ENCODE measurements around the gene ADGRE1.

The ADGRE1 gene

DNA sequence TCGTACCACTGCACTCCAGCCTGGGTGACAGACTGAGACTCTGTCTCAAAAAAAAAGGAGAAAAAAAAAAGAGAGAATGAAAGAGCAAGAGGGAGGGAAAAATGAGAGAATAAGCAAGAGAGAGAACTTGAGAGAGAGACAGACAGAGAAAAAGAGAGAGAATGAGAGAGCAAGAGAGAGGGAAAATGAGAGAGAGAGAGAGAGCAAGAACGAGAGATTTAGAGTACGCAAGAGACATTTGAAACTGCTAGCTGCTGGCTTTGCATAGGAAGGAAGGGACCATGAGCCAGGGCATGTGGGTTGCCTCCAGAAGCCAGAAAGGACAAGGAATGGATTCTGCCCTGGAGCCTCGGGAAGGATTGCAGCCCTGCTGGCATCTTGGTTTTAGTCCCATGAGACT lies 9.6 kb upstream of the ADGRE1 start:
- DNase-seq (ENCODE audit: low read depth), result no peak

DNA sequence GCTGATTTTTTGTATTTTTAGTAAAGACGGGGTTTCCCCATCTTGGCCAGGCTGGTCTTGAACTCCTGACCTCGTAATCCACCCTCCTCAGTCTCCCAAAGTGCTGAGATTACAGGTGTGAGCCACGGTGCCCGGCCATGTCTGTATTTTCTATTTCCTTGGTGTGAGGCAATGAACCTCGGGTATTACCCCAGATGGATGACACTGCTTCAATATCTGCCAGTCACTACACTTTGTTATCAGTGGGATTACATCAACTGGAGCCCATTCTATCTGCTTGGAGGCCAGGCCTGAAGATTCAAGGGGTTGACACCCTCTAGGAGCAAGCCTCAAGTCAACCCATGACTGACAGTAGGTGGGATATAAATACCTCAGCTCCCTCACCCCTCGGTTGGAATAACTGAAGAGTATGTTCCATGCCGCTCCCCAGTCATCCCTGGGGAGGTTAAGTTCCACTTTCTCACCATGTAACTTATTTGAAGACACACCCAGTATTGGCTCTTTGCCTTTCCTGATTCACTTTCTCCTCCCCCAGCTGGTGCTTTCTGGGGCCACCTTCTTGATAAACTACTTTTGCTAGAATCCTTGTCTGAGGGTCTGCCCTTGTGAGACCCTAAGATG lies 992 bp upstream of the ADGRE1 start:
- no peak for DNase-seq (ENCODE audit: low read depth)

DNA sequence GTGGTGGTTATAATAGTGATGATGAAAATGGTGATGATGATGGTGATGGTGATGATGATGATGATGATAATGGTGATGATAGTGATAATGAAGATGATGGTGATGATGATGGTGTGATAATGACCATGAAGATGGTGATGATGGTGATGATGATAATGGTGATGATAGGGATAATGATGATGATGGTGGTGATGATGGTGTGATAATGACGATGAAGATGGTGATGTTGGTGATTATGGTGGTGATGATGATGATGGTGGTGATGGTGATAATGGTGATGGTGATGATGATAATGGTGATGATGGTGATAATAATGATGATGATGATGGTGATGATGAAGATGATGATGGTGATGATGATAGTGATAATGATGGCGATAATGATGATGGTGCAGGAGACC lies 1.6 kb downstream of the ADGRE1 start:
- no peak for DNase-seq (ENCODE audit: low read depth)

DNA sequence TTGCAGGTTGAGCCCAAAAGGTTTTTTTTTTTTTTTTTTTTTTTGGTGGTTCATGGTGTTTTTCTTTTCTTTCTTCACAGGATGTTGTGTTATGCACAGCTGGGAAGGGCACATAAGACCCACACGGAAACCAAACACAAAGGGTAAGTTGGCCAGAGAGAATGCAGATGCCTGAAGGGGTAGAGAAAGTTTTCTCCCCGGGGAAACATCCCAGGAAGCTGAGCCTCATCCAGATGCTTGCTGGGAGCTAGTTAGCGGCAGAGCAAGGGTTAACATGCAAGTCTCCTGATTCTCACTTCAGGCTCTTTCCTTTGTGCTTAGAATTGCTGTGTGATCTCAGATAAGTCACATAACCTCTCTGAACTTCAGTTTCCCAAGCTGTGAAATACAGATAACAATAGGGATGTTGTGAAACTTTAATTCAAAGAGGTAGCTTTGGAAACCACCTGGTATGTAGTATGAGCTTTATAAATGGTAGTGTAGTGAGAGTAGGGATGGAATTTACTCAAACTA lies 3.1 kb downstream of the ADGRE1 start:
- no peak for DNase-seq (ENCODE audit: low read depth)

DNA sequence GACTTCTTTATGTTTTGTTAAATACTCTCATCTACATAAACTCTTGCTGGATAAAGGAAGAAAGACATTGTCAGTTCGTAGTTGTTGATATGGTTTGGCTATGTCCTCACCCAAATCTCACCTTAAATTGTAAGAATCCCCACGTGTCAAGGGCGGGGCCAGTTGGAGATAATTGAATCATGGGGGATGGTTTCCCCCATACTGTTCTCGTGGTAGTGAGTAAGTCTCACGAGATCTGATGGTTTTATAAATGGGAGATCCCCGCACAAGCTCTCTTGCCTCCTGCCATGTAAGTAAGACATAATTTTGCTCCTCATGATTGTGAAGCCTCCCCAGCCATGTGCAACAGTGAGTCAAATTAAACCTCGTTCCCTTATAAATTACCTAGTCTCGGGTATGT lies 3.6 kb downstream of the ADGRE1 start:
- no peak for DNase-seq (ENCODE audit: low read depth)

- no peak for DNase-seq (ENCODE audit: low read depth)
Observed at GRCh38 chr19:6891761-6892385, 4.5 kb downstream of the ADGRE1 start.

DNA sequence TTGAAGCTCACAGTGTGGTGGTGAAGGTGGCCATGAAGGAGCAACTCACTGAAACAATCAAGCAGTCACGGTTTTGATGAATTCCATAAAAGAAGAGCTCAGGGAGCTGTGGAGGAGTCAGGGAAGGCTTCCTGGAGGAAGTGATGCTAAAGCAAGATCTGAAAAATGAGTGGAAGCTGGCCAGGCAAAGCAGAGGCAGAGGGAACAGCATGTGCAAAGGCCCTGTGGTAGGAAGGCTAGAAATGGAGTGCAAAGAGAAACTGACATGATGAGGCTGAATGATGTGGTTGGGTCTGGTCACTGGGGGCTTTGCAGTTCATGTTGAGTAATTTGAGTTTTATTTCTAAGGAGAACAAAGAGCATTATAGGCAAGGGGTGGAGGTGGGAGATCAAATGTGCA lies 6.9 kb downstream of the ADGRE1 start:
- no peak for DNase-seq (ENCODE audit: low read depth)

DNA sequence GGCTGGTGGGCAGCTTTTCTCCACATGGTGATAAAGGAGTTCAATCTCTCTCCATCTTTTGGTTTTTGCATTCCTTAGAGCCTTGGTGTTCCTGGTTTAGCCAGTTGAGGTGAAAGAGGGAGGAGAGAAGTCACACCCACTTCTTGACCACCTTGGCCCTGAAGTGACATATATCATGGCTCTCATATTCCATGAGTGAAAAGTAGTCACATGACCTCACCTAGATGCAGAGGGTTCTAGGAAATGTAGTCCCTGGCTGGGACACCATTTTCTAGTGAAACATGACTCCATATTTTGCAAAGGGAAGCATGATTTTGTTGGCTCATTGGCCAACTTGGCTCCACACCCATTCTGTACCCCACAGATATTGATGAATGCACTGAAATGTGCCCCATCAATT lies 16.1 kb downstream of the ADGRE1 start:
- DNase-seq (ENCODE audit: low read depth), result no peak

DNA sequence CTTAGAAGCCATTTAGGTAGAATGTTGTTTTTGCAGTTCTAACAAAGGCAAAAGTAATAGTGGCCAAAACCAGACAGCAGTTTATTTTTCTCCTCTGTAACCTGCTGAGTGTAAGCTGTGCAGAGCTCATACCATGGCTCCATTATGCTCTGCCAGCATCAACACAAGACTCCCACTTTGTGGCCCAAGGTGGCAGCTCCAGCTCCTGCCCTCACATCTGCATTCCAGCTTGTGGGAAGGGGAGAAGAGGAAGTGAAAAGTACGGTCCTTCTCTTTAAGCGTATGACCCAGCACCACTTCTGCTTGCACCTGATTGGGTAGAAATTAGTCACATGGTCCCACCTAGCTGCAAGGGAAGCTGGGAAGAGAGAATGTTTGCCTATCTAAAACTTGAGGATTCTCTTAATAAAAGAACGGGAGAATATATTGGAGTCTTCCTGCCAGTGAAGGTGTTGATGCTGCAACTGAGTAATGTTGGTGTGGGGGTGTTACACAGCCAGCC lies 19.2 kb downstream of the ADGRE1 start:
- no peak for DNase-seq (ENCODE audit: low read depth)

GRCh38 chr19:6911523-6911922 lies 24.1 kb downstream of the ADGRE1 start:
- no peak for DNase-seq (ENCODE audit: low read depth)

GRCh38 chr19:6914321-6914720 lies 26.9 kb downstream of the ADGRE1 start:
- no peak for DNase-seq (ENCODE audit: low read depth)

- no peak for DNase-seq (ENCODE audit: low read depth)
Observed at GRCh38 chr19:6916952-6917351, 29.6 kb downstream of the ADGRE1 start.

- no peak for DNase-seq (ENCODE audit: low read depth)
Observed at GRCh38 chr19:6925386-6925785, 38.0 kb downstream of the ADGRE1 start.

DNA sequence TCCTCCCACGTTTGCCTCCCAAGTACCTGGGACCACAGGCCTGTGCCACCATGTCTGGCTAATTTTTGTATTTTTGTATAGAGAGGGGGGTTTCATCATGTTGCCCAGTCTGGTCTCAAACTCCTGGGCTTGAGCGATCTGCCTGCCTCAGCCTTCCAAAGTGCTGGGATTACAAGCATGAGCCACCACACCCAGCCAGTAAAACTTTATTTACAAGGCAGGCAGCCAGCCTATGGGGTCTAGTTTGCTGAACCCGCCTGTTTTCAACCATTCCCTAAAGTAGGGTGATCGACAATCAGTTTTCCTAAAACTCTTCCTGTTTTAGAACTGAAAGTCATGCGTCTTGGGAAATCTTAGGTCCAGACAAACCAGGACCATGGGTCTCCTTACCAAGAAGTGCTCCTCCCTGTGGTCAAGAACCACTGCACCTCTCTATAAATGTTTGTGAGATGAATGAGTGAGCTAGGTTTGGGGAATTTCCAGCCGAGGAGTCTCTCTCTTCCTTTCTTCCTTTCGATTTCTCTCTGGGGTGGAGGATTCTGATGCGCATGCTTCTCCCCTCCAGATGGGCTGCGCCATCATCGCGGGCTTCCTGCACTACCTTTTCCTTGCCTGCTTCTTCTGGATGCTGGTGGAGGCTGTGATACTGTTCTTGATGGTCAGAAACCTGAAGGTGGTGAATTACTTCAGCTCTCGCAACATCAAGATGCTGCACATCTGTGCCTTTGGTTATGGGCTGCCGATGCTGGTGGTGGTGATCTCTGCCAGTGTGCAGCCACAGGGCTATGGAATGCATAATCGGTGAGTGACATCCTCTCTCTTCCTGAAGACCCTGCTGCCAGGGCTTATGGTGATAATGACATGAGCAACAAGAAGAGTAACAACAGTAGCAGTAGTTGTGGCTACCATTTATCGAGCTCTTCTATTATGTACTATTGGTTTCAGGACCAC lies 38.7 kb downstream of the ADGRE1 start:
- DNase-seq (ENCODE audit: low read depth), result no peak

DNA sequence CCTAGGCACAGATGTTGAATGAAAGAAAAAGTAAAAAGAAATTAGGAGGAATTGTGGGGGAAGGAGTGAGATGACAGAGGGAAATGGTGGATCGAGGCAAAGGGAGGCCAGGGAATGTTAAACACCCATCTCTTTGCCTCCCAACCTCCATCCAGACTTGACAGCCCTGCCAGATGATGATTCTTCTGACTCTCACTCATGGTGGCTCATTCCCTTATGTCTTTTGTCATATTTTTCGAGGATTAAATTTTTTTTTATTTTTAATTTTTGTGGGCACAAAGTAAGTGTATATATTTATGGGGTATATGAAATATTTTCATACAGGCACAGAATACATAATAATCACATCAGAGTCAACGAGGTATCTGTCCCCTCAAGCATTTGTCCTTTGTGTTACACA lies 42.8 kb downstream of the ADGRE1 start:
- no peak for DNase-seq (ENCODE audit: low read depth)

DNA sequence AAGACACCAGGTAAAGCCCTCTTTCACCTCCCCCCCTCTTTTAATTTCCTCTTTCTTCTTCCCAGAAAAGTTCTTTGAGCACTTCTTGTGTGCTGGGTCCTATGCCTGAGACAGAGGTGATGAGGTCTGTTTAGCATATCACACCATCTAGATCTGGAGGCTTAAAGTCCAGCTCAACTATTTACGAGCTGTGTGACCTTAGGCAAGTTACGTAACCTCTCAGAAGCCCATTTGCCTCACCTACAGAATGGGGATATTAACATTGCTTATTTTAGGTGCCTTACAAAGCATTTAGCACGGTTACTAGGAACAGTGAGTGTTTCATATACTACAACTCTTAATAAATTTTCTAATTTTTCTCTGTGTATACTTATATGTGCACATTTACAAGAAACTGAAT lies 47.7 kb downstream of the ADGRE1 start:
- no peak for DNase-seq (ENCODE audit: low read depth)

DNA sequence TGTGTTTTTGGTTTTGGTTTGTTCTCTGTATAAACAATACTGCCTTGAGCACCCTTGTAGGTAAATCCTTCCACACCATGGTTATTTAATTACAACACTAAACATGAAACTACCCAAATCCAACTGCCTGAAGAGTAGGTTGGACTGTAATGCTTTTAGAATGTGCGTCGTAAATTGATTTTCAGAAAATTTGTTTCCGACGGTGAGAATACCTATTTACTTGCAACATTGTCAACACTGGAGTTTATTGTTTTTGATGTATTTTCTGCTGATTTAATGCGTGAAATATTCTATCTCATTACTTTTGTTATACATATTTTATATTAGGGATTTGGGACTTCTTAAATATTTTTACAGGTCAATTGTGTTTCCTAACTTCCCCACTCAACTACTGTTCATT lies 48.2 kb downstream of the ADGRE1 start:
- DNase-seq (ENCODE audit: low read depth), result no peak

GRCh38 chr19:6945733-6946132 lies 58.4 kb downstream of the ADGRE1 start:
- DNase-seq (ENCODE audit: low read depth), result no peak

GRCh38 chr19:6947745-6948144 lies 60.4 kb downstream of the ADGRE1 start:
- peak; percentile 2 for DNase-seq (ENCODE audit: low read depth)

- DNase-seq (ENCODE audit: low read depth), result no peak
Observed at GRCh38 chr19:6948884-6949283, 61.5 kb downstream of the ADGRE1 start.

DNA sequence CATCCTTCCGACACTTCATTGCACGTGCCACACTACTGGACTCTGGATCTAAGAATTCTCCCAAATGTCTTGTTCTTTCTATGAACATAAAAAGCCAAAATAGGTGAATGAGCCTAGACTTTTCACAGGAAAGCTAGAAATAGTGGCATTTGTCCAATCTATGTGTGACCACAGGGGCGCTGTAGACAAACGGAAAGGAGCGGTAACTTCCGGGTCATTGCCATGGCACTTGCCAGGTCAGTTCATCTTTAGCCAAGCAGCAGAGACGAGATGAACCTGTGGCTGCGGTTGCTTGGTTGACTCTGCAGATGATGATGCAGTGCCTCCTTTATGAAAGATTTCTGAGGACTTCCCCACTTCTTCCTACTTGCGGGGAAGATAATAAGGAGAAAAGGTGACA lies 65.6 kb downstream of the ADGRE1 start:
- DNase-seq (ENCODE audit: low read depth), result no peak

DNA sequence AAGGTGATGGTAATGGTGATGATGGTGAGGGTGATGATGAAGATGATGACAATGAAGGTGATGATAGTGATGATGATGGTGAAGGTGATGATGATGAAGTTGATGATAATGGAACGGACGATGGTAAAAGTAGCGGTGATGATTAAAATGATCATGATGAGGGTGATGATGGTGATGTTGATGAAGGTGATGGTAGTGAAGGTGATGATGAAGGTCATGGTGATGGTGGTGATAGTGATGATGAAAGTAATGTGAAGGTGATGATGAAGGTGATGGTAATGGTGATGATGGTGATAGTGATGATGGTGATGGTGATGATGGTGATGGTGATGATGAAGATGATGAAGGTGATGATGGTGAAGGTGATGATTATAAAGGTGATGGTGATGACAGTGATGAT lies 67.7 kb downstream of the ADGRE1 start:
- no peak for DNase-seq (ENCODE audit: low read depth)

- no peak for DNase-seq (ENCODE audit: low read depth)
Observed at GRCh38 chr19:6956573-6956972, 69.2 kb downstream of the ADGRE1 start.
